Mucosa of descending colon (tissue), 3 donors: ENCODE data around the gene ZER1. TPM values are rescaled to one million over a fixed set of nuclear protein-coding genes. Genes with fewer than 3 reads are reported as not detected.

Source experiments
- ATAC-seq: fragments of 200-7000 bp; cut with Tn5 transposase; one replicate; pipeline ENCODE4 v1.9.1; 2020; ENCODE audit warnings: mild to moderate bottlenecking, moderate library complexity
- DNase-seq, 3 donors: peaks; one replicate each; pipeline ENCODE4 v3.0.0-alpha.2; 2020
- H3K36me3 ChIP-seq: fragments of 200-600 bp; one replicate; pipeline ENCODE4 v1.8.0; 2021; ENCODE audit warnings: low read depth, mild to moderate bottlenecking
- H3K4me1 ChIP-seq: fragments of 200-600 bp; one replicate; pipeline ENCODE4 v1.8.0; 2021; ENCODE audit warnings: low read depth, mild to moderate bottlenecking
- H3K4me3 ChIP-seq: fragments of 200-600 bp; one replicate; pipeline ENCODE4 v1.8.0; 2021; ENCODE audit warnings: mild to moderate bottlenecking
- H3K9me3 ChIP-seq: fragments of 200-600 bp; one replicate; pipeline ENCODE4 v1.8.0; 2021; ENCODE audit warnings: mild to moderate bottlenecking
- CTCF ChIP-seq: fragments of 200-600 bp; IDR thresholded peaks from one replicate; pipeline ENCODE4 v1.8.0; 2022; ENCODE audit warnings: antibody characterized with exemption, mild to moderate bottlenecking
- intact Hi-C, 2 donors: fragments of 100-400 bp; cut with DNase I in 1 of 2; cut with micrococcal nuclease in 1 of 2; formaldehyde crosslinking; loops; one replicate each; pipeline versions ENCODE4 v1.11.0 to v1.11.1; 2022; cut with DNase I, micrococcal nuclease
- total RNA-seq, 3 donors: library from RNA; stranded (reverse); fragmentation: NEBNext Ultra II Directional in 2 of 3; extraction: Animal tissue kit (Norgen Biotek cat#: 25700) in 2 of 3; gene quantifications; one replicate each; pipeline versions ENCODE4 v1.2.1 to v1.2.4, GENCODE V29; 2021 to 2023
- donor health status: DM: no; HTN: no; CAD: no; lungs with moderate emphysema.
- donor health status: DM: no; HTN: no; CAD: no.
- donor health status: DM: no; HTN: yes; CAD: no.

The ZER1 gene
- total RNA-seq, 3 donors from 2014 or later: 54.7 to 71.3 (median 68.8) TPM

- no peaks in the 10 kb centered on the region for H3K36me3 ChIP-seq
- intact Hi-C loops: no loop called here
- H3K9me3 ChIP-seq: no peaks in the 10 kb centered on the region
- no peak overlapping the region for H3K4me3 ChIP-seq
- ATAC-seq: no peak
- DNase-seq: peak in 2 of 3 donors; percentile 19 to 37
- no peak for TF ChIP-seq CTCF
- H3K4me1 ChIP-seq: peaks cover 4% of the 10 kb centered on the region
These were observed 66.4 kb downstream of the ZER1 start for GRCh38 chr9:128705051-128705965.

GRCh38 chr9:128704356-128704670 lies 67.4 kb downstream of the ZER1 start:
- intact Hi-C loops: no loop called here
- peaks cover 4% of the 10 kb centered on the region for H3K4me1 ChIP-seq
- H3K36me3 ChIP-seq: no peaks in the 10 kb centered on the region
- DNase-seq (no peak), ATAC-seq (no peak)
- TF ChIP-seq CTCF: no peak
- no peaks in the 10 kb centered on the region for H3K9me3 ChIP-seq
- no peak overlapping the region for H3K4me3 ChIP-seq

- ATAC-seq (no peak), DNase-seq (peak in 2 of 3 donors; percentile 43 to 56)
- no peak for TF ChIP-seq CTCF
- intact Hi-C loops: no loop called here
- H3K4me1 ChIP-seq: peaks cover 4% of the 10 kb centered on the region
- H3K4me3 ChIP-seq: no peak overlapping the region
- no peaks in the 10 kb centered on the region for H3K36me3 ChIP-seq
- H3K9me3 ChIP-seq: no peaks in the 10 kb centered on the region
These were observed 67.9 kb downstream of the ZER1 start for GRCh38 chr9:128703616-128704355.

GRCh38 chr9:128702949-128703615 lies 68.6 kb downstream of the ZER1 start:
- H3K4me3 ChIP-seq: peak overlapping the region; percentile 22
- H3K36me3 ChIP-seq: no peaks in the 10 kb centered on the region
- H3K9me3 ChIP-seq: no peaks in the 10 kb centered on the region
- peaks cover 4% of the 10 kb centered on the region for H3K4me1 ChIP-seq
- intact Hi-C loops: no loop called here
- ATAC-seq: peak; percentile 41
- TF ChIP-seq CTCF: no peak
- DNase-seq: peak in 2 of 3 donors; percentile 53 to 58

GRCh38 chr9:128702445-128702948 lies 69.2 kb downstream of the ZER1 start, which contains the start of gene PKN3:
TSS of gene PKN3 (plus strand) at chr9:128702503. CDS start at chr9:128702916, 413 bp downstream.
- Histone ChIP-seq H3K36me3 (no peaks in the 10 kb centered on the region), H3K4me1 (peaks cover 4% of the 10 kb centered on the region), H3K9me3 (no peaks in the 10 kb centered on the region), H3K4me3 (peak within 1 kb of the TSS; percentile 22)
- intact Hi-C loops: no loop called here
- ATAC-seq (peak; percentile 95), DNase-seq (peak; percentile 88 to 94 (median 91))
- peak; percentile 81 for TF ChIP-seq CTCF
